22Rv1 (cell line): ENCODE results near the gene LRBA.

Source experiments
- ZFX ChIP-seq: fragments of 450-650 bp; IDR thresholded peaks from 2 replicates; pipeline ENCODE4 v1.6.1; 2017; ENCODE audit warnings: antibody characterized with exemption, borderline replicate concordance
- TF ChIP-seq, protein P1 (sequence below): fragments of 450-650 bp; IDR thresholded peaks from 2 replicates; pipeline ENCODE4 v1.5.1; 2017; ENCODE audit warnings: mild to moderate bottlenecking

DNA sequence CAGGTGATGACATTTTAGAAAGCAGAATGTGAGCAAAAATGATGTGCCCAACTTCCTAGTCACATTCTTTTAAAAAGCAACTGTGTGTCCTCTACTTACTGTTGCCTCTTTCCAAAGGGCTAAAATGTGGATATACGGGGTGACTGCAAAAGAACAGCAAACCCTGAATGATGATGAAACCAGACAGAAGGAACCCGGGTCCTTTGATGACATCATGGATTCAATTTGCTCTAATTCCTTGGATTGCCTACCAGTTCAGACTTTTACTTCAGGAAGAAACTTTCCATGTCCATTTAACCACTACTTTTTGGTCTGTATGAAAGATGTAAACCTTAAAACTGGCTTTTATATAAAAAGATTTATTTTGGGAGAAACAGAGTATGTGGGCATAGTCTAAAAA is 624.0 kb downstream of the LRBA start:
- TF ChIP-seq, protein P1, sequence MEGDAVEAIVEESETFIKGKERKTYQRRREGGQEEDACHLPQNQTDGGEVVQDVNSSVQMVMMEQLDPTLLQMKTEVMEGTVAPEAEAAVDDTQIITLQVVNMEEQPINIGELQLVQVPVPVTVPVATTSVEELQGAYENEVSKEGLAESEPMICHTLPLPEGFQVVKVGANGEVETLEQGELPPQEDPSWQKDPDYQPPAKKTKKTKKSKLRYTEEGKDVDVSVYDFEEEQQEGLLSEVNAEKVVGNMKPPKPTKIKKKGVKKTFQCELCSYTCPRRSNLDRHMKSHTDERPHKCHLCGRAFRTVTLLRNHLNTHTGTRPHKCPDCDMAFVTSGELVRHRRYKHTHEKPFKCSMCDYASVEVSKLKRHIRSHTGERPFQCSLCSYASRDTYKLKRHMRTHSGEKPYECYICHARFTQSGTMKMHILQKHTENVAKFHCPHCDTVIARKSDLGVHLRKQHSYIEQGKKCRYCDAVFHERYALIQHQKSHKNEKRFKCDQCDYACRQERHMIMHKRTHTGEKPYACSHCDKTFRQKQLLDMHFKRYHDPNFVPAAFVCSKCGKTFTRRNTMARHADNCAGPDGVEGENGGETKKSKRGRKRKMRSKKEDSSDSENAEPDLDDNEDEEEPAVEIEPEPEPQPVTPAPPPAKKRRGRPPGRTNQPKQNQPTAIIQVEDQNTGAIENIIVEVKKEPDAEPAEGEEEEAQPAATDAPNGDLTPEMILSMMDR = no peak
- TF ChIP-seq ZFX = no peak
